Testis (tissue), 3 donors: Measurements from ENCODE around the gene NKD1. TPM values are rescaled to one million over a fixed set of nuclear protein-coding genes. Genes with fewer than 3 reads are reported as not detected.

ENCODE experiments used
- DNase-seq: peaks from one replicate; pipeline ENCODE4 v3.0.0-alpha.2; 2019
- H3K27ac ChIP-seq, 2 donors: fragments of 200-600 bp; sonication (generic); one replicate each; pipeline ENCODE4 v1.5.1; 2019
- H3K27me3 ChIP-seq: fragments of 200-600 bp; sonication (generic); one replicate; pipeline ENCODE4 v1.5.1; 2019
- H3K36me3 ChIP-seq: fragments of 200-600 bp; sonication (generic); one replicate; pipeline ENCODE4 v1.5.1; 2017; ENCODE audit warnings: low read depth; ENCODE audit errors: missing control alignments
- H3K4me1 ChIP-seq: fragments of 200-600 bp; sonication (generic); one replicate; pipeline ENCODE4 v1.5.1; 2019
- H3K4me3 ChIP-seq, 2 donors: fragments of 200-600 bp; sonication (generic); one replicate each; pipeline ENCODE4 v1.5.1; 2017 to 2019
- H3K9me3 ChIP-seq: fragments of 200-600 bp; sonication (generic); one replicate; pipeline ENCODE4 v1.5.1; 2017
- CTCF ChIP-seq, 3 experiments: fragments of 450-650 bp in 2 of 3; fragments of 200-600 bp in 1 of 3; sonication (generic) in 1 of 3; IDR thresholded peaks; one replicate each; pipeline ENCODE4 v1.5.1; 2016 to 2019; ENCODE audit warnings: antibody characterized with exemption in 3 of 3, mild to moderate bottlenecking in 2 of 3, moderate library complexity in 1 of 3
- POLR2A ChIP-seq: fragments of 450-650 bp; IDR thresholded peaks from one replicate; pipeline ENCODE4 v1.6.1; 2017; ENCODE audit warnings: antibody characterized with exemption, mild to moderate bottlenecking, moderate library complexity
- WGBS, 2 donors: methylation state at CpG; one replicate each; pipeline ENCODE4 v1.1.5; 2018; 5-methylcytosine and 5-hydroxymethylcytosine counted together
- intact Hi-C: fragments of 100-400 bp; cut with DNase I; formaldehyde crosslinking; loops from one replicate; pipeline ENCODE4 v1.15.1; 2023; ENCODE audit warnings: low total_unique reads
- polyA plus RNA-seq: library from polyadenylated mRNA; stranded (reverse); fragments of 350-450 nt; fragmentation: Illumina TruSeq; extraction: RNeasy Lipid Tissue Mini Kit (QIAGEN cat#74804); gene quantifications from one replicate; pipeline ENCODE4 v1.2.3, GENCODE V29; 2014; ENCODE audit warnings: low read depth, low replicate concordance; ENCODE audit not compliant: insufficient read depth
- total RNA-seq, 2 donors: library from RNA; depleted of rRNA; stranded (reverse); fragments of >200 nt; gene quantifications; one replicate each; pipeline ENCODE4 v1.2.3, GENCODE V29; 2016

The NKD1 gene
- total and polyA plus RNA-seq, 3 donors from 2014 or later, result 5.9 to 14.4 (median 8.4) TPM

GRCh38 chr16:50611332-50611934, 63.2 kb downstream of the NKD1 start:
- DNase-seq, result no peak
- Histone ChIP-seq H3K36me3 (no peaks in the 10 kb centered on the region), H3K4me3 (no peak overlapping the region), H3K27me3 (no peaks in the 10 kb centered on the region), H3K9me3 (no peaks in the 10 kb centered on the region), H3K4me1 (peaks cover 22% of the 10 kb centered on the region), H3K27ac (no peak overlapping the region)
- 88 to 90% methylated on average over 6 to 9 of the region's 9 CpGs for WGBS, 2 donors
- intact Hi-C loops, result no loop called here
- no peak for TF ChIP-seq POLR2A
- TF ChIP-seq CTCF (IDR thresholded peaks at IDR 0.05), result no peak

GRCh38 chr16:50611995-50612848, 64.0 kb downstream of the NKD1 start:
- WGBS, 2 donors, result 94 to 96% methylated on average over 9 to 10 of the region's 10 CpGs
- no peak for TF ChIP-seq POLR2A
- TF ChIP-seq CTCF (IDR thresholded peaks at IDR 0.05), result no peak
- Histone ChIP-seq H3K9me3 (no peaks in the 10 kb centered on the region), H3K4me3 (no peak overlapping the region), H3K27ac (no peak overlapping the region), H3K27me3 (no peaks in the 10 kb centered on the region), H3K4me1 (peaks cover 24% of the 10 kb centered on the region), H3K36me3 (no peaks in the 10 kb centered on the region)
- no peak for DNase-seq
- intact Hi-C loops, result no loop called here

GRCh38 chr16:50612849-50613198, 64.6 kb downstream of the NKD1 start:
- no peak for DNase-seq
- H3K4me1 ChIP-seq, result peaks cover 24% of the 10 kb centered on the region
- no peaks in the 10 kb centered on the region for H3K27me3 ChIP-seq
- no peak overlapping the region for H3K4me3 ChIP-seq
- H3K36me3 ChIP-seq, result no peaks in the 10 kb centered on the region
- TF ChIP-seq POLR2A (no peak), CTCF (IDR thresholded peaks at IDR 0.05) (no peak)
- intact Hi-C loops, result no loop called here
- H3K9me3 ChIP-seq, result no peaks in the 10 kb centered on the region
- 91 to 93% methylated on average over 6 of the region's 6 CpGs for WGBS, 2 donors
- H3K27ac ChIP-seq, result no peak overlapping the region

GRCh38 chr16:50613281-50613963, 65.2 kb downstream of the NKD1 start:
- TF ChIP-seq POLR2A (no peak), CTCF (IDR thresholded peaks at IDR 0.05) (no peak)
- intact Hi-C loops, result no loop called here
- H3K27ac ChIP-seq, result peak overlapping the region in 1 of 2 donors; percentile 17
- H3K9me3 ChIP-seq, result no peaks in the 10 kb centered on the region
- no peaks in the 10 kb centered on the region for H3K36me3 ChIP-seq
- no peak for DNase-seq
- peaks cover 24% of the 10 kb centered on the region for H3K4me1 ChIP-seq
- no peaks in the 10 kb centered on the region for H3K27me3 ChIP-seq
- 54 to 65% methylated on average over 20 of the region's 20 CpGs for WGBS, 2 donors
- no peak overlapping the region for H3K4me3 ChIP-seq
